HCEC 1CT (cell line): ENCODE results near the gene CDKN2D.
"Not testable (repeated sequence)": the region's sequence is repeated elsewhere in the genome, so short reads cannot be mapped to it uniquely, and the experiment has no call there.

Experiments
- DNase-seq: peaks from one replicate; pipeline ENCODE4 v3.0.0-alpha.2; 2017

CDKN2D gene

DNA sequence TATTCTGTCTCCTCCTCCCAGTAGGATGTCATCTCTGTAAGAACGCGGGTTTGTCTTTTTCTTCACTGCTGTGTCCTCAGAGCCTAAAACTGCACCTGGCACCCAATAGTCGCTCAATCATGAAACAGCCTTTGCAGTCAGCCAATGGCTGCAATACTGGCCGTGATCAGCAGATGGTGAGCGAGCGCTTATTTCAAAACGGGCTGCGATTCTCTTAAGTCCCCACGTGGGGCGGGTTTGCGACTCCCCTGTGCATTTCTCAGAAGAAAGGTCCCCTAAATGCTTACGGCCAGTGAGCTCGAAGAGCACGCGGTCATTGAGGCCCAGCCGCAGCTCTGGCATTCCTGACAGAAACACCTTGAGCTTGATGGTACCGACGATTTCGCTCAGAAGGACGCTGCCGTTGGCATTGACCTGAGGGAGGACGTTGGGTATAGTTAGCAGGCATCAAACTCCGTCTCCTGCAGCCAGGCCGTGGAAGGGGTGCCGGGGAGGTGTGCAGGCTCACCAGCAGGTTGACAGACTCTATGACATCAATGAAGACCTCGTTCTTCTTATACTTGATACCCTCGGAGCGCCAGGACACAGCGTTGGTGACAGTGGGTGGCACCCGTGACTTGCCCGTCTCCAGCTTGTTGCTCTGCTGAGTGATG, 12.3 kb upstream of the CDKN2D start:
- peak; percentile 85 for DNase-seq

- no peak for DNase-seq
Measured at GRCh38 chr19:10577951-10578350, 9.2 kb upstream of the CDKN2D start.

GRCh38 chr19:10575011-10575716, 6.4 kb upstream of the CDKN2D start:
- DNase-seq, result no peak

DNA sequence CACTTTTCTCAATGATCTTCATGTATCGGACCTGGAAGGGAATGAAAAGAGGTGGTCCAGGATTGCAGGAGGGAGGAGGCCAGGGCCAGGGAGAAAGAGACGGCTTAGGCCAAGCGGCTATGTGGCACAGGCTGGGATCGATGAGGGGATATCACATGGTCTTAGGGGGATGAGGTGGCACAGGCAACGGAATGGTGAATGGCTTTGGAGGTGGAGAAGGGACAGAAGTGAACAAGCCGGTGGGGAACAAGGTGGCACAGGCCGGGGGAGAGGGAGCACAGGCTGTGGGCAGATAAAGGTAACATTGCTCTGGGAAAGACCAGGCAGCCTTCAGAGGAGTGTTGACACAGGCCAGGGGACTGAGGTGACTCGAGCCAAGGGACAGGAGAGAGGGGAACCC, 5.7 kb upstream of the CDKN2D start:
- DNase-seq, result no peak

- DNase-seq, result not testable (repeated sequence)
Measured at GRCh38 chr19:10573793-10574192, 5.0 kb upstream of the CDKN2D start.

- peak; percentile 35 for DNase-seq
Measured at GRCh38 chr19:10568062-10568825, 535 bp downstream of the CDKN2D start.

GRCh38 chr19:10567656-10568055, 1.1 kb downstream of the CDKN2D start:
- DNase-seq, result no peak

DNA sequence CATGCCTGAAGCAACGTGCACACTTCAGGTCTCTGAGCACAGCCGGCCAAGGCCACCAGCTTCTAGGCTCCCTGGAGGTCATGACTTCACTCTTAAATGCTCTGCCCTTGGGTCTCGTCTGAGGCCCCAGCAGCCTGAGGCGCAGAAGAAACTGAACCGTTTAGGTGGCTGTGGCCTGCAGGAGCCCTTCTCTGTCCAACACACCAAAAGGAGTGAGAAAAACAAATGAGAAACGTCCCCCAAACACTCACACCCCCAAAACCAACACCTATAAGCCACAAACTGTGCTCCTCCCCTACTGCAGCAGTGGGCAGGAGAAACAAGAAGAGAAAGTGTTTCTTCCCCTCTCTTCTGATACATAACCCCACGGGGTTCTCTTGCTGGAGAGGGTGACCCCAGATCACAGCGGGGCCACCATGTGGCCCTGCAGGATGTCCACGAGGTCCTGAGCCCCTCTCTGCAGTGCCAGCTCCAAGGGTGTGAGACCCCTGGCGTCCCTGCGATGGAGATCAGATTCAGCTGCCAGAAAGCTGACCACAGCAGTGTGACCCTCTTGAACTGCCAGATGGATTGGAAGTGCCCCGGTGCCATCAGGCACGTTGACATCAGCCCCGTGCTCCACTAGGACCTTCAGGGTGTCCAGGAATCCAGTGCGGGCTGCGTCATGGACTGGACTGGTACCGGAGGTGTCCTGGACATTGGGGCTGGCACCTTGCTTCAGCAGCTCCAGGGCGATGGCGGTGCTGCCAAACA, 1.9 kb downstream of the CDKN2D start:
- DNase-seq, result no peak

DNA sequence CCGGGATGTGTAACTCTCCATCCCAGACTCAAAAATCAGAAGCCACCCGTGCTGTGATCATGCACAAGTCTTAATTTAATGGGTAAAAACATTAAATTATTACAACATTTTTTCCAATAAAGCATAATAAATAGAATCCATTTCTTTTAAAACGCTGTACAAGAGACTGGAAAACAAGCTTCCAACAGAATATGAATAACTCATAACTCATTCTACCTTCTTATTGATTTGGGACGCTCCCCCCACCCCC, 2.4 kb downstream of the CDKN2D start:
- DNase-seq, result no peak

GRCh38 chr19:10565567-10566407, 3.0 kb downstream of the CDKN2D start, which contains the start of gene KRI1:
Gene KRI1 (minus strand): TSS chr19:10566010. CDS start chr19:10565999, 11 bp downstream.
- peak; percentile 98 for DNase-seq

DNA sequence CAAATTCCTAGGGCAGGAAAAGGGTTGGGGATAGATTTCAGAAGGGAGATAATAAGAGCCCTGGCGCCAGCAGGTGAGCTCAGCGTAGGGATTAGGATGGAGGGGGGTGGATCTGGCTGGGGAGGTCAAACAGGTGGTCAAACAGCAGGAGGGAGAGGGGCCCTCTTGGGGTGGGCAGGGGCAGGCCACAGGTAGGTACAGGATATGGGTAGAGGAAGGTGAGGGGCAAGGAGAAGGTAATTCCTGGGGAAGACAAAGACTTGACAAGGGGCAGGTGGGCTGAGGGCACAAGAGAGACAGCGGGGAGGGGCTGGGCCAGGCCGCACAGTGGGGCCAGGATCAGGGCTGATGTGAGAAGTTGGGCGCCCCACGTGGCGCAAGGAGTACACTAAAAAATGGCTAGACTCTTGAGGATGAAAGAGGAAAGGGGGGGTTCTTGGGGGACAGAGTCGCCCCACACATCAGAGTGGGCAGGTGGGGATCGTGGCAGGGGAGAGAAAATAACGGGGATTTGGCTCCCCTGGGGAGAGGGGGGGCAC, 3.7 kb downstream of the CDKN2D start:
- peak; percentile 66 for DNase-seq

- DNase-seq, result no peak
Measured at GRCh38 chr19:10562609-10563008, 6.2 kb downstream of the CDKN2D start.

- no peak for DNase-seq
Measured at GRCh38 chr19:10560154-10560553, 8.6 kb downstream of the CDKN2D start.

- DNase-seq, result no peak
Measured at GRCh38 chr19:10557603-10558197, 11.1 kb downstream of the CDKN2D start.

DNA sequence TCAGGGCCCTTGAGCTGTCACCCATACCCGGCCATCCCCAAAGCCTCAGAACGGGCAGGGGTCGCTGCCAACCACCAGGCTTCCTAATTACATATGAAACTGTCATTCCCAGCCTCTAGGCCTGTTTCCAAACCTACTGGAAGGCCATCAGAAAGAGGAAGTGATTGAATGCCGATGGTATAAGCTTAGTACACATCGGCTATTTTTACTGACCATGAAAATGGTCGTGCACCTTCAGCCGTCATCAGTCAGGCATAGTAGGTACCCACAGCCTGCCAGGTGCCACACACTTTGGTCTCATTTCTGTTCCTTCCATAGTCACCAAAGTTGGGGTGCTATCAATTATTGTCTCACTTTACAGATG, 13.2 kb downstream of the CDKN2D start:
- no peak for DNase-seq

- DNase-seq, result no peak
Measured at GRCh38 chr19:10554760-10555609, 13.8 kb downstream of the CDKN2D start.

GRCh38 chr19:10553943-10554381, 14.8 kb downstream of the CDKN2D start:
- DNase-seq, result no peak

DNA sequence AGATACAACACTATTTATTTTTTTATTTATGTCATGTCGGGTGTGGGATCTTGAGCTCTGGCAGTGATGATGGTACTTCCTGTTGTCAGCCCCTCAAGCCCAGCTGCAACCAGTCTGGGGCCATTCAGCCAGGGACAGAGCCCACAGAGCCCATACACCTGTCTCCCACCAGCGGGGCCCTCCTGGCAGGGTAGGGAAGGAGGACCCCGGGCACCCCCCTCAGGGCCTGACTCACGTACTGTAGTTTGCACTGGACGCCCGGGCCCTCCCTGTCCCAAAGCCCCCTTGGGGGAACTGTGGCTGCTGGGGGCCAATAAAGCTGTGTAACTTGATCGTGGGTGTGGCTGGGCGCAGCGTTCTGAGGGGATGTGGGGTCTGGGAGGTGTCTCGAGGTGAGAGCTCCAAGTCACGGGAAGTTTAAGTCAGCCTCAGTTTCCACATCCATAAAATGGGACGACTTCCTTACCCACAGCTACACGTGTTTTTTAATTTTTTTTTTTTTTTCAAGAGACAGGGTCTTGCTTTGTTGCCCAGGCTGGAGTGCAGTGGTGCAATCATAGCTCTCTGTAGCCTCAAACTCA, 15.6 kb downstream of the CDKN2D start:
- DNase-seq, result no peak

- peak; percentile 1 for DNase-seq
Measured at GRCh38 chr19:10552510-10553053, 16.2 kb downstream of the CDKN2D start.

- peak; percentile 40 for DNase-seq
Measured at GRCh38 chr19:10551698-10552301, 17.0 kb downstream of the CDKN2D start.
